Subcutaneous adipose tissue (tissue), 4 donors: ENCODE data around the gene ELOVL7. TPM values are rescaled to one million over a fixed set of nuclear protein-coding genes. Genes with fewer than 3 reads are reported as not detected.

Experiments used
- total RNA-seq, 4 donors: library from RNA; depleted of rRNA; stranded (reverse); fragments of >200 nt; gene quantifications; one replicate each; pipeline ENCODE4 v1.1.0, GENCODE V29; 2016
- TF ChIP-seq, protein P1 (sequence below): fragments of 450-650 bp; IDR thresholded peaks from one replicate; pipeline ENCODE4 v1.5.1; 2016; ENCODE audit warnings: low read depth, mild to moderate bottlenecking, control low read depth, antibody characterized with exemption, moderate library complexity

Gene ELOVL7
- total RNA-seq, 4 donors from 2014 or later = 3.4 to 14.1 (median 12.0) TPM

DNA sequence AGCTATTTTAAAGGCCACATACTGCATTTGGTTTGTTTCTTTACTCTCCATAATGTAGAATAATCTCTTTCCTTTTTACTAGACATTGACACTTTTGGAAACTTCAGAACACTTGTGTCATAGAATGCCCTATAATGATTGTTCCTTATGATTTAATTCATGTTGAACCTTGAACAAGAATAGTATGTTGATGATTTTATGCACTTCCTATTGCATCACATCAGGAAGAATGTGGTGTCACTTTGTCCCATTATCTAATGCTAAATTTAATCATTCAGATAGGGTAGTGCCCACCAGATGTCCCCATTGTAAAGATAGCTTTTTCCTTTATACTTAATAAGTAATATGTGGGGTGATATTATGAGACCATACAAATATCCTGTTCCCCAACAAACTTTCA lies 124.7 kb downstream of the ELOVL7 start:
- TF ChIP-seq, protein P1, sequence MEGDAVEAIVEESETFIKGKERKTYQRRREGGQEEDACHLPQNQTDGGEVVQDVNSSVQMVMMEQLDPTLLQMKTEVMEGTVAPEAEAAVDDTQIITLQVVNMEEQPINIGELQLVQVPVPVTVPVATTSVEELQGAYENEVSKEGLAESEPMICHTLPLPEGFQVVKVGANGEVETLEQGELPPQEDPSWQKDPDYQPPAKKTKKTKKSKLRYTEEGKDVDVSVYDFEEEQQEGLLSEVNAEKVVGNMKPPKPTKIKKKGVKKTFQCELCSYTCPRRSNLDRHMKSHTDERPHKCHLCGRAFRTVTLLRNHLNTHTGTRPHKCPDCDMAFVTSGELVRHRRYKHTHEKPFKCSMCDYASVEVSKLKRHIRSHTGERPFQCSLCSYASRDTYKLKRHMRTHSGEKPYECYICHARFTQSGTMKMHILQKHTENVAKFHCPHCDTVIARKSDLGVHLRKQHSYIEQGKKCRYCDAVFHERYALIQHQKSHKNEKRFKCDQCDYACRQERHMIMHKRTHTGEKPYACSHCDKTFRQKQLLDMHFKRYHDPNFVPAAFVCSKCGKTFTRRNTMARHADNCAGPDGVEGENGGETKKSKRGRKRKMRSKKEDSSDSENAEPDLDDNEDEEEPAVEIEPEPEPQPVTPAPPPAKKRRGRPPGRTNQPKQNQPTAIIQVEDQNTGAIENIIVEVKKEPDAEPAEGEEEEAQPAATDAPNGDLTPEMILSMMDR = no peak

DNA sequence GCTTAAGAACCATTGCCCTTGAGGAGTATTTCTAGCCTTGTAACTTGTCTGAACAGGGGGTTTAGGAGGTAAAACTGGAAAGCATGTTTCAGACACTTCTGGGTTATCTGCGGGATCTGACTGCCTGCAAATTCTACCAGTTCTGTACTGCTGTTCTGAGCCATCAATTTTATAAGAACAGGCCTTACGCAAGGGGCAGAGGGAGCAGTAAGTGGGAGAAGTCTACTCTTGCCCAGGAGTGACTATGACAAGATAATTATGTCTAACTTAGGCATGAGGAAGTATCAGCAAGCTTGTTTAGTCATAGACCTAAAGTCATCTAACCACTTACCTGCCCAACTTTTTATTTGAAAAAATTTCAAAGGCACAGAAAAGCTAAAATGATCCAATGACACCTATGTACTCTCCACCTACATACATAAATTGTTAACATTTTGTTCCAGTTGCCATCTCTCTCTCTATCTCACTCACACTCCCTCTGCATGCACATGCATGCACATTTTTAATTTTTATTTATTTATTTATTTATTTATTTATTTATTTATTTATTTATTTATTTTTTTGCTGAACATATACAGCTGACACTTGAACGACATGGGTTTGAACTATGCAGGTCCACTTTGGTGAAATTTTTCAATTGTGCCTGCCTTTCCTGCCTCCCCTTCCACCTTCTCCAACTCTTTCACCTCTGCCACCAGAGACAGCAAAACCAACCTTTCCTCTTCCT lies 125.7 kb downstream of the ELOVL7 start:
- TF ChIP-seq, protein P1 = no peak

DNA sequence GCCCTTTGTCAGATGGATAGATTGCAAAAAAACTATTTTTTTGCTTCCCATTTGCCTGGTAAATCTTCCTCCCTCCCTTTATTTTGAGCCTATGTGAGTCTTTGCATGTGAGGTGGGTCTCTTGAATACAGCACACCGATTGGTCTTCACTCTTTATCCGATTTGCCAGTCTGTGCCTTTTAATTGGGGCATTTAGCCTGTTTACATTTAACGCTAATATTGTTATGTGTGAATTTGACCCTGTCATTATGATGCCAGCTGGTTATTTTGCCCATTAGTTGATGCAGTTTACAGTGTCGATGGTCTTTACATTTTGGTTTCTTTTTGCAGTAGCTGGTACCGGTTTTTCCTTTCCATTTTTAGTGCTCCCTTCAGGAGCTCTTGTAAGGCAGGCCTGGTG lies 131.1 kb downstream of the ELOVL7 start:
- TF ChIP-seq, protein P1 = no peak

DNA sequence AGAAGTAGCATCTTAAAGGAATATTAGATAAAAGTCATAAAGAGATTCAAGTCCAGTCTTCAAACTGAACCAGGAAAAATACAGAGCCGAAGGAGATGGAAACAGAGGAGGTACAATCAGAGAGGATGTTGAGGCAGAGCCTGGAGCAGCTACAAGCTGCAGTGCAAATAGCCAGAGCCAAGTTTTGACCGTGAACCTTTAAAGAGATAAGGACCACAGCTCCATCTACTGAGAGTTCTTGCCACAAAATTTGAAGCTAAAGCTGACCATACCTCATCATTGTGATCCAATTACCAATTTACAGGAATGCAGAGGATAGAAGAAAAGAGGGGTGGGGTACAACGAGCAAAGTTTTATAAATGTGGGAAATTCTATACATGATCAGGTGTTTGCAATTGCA lies 133.7 kb downstream of the ELOVL7 start:
- TF ChIP-seq, protein P1 = no peak

DNA sequence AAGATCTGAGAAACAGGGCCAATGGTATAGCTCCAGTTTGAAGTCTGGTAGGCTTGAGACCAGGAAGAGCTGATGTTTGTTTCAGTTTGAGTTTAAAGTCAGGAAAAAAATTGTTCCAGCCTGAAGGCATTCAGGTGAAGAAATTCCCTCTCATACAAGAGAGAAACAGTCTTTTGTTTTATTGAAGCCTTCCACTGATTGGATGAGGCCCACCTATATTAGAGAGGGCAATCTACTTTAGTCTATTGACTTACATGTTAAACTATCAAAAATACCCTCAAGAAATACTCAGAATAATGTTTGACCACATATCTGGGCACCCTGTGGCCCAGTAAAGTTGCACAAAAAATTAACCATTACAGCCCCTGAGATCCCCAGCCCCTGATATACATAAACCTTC lies 138.9 kb downstream of the ELOVL7 start:
- TF ChIP-seq, protein P1 = no peak

DNA sequence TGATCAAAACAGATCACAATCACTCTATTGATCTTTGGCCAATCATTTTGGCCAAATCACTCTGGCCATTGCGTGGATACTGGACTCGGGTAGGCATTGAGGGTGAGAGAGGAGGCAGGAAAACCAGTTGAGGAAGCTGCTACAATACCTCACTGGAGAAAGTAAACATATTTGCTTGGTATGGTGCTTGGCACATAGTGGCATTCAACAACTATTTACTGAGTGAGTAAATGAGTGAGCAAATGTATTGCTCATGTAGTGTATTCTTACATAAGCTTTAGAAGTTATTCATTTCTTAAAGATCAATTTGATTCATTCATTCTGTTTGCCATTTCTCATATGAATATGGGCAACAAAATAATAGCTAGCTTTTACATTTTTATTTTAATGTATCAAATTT lies 140.1 kb downstream of the ELOVL7 start:
- TF ChIP-seq, protein P1 = no peak

Other genes with a start within 250 kb of the ELOVL7 start
- gene DEPDC1B, start 144.1 kb downstream of the ELOVL7 start, total RNA-seq = 1 to 10 TPM in 1 of 4 donors, under 1 TPM in 3; 0.75 to 1.8 (median 0.91) TPM
- 10 to 100 TPM; 11.3 to 19.4 (median 18.5) TPM for gene ERCC8, start 100.8 kb upstream of the ELOVL7 start, total RNA-seq
- gene NDUFAF2, start 100.9 kb upstream of the ELOVL7 start, total RNA-seq = 10 to 100 TPM; 24.0 to 40.1 (median 25.8) TPM